Kidney (tissue), 14 donors: ENCODE measurements around the gene GREM2. TPM values are rescaled to one million over a fixed set of nuclear protein-coding genes. Genes with fewer than 3 reads are reported as not detected.

ENCODE experiments used
- DNase-seq, 5 donors: peaks; one replicate each; pipeline ENCODE4 v3.0.0-alpha.2; 2013 to 2020
- FAIRE-seq: peaks from 2 replicates; lab custom pipeline; 2012; peaks lifted over from hg19 to GRCh38; lab: Jason Lieb, UNC
- H3K27ac ChIP-seq, 2 donors: one replicate each; pipeline ENCODE4 v1.7.0; 2013; ENCODE audit warnings: low read depth in 2 of 2, low read length in 2 of 2, inconsistent platforms in 1 of 2
- H3K27me3 ChIP-seq: one replicate; pipeline ENCODE4 v1.7.1; 2013; ENCODE audit warnings: low read length, inconsistent platforms; ENCODE audit not compliant: control insufficient read depth, insufficient read depth
- H3K36me3 ChIP-seq, 3 donors: one replicate each; pipeline versions ENCODE4 v1.7.0 to v1.7.1; 2013; ENCODE audit warnings: low read length in 3 of 3, control low read depth in 1 of 3, inconsistent platforms in 1 of 3; ENCODE audit not compliant: insufficient read depth in 3 of 3, control insufficient read depth in 2 of 3
- H3K4me1 ChIP-seq, 3 donors: one replicate each; pipeline versions ENCODE4 v1.7.0 to v1.7.1; 2013; ENCODE audit warnings: low read length in 3 of 3, inconsistent platforms in 1 of 3, low read depth in 1 of 3; ENCODE audit not compliant: control insufficient read depth in 2 of 3, insufficient read depth in 2 of 3
- H3K4me3 ChIP-seq, 3 donors: one replicate each; pipeline versions ENCODE4 v1.7.0 to v1.8.1; 2013; ENCODE audit warnings: low read length in 3 of 3, control low read depth in 1 of 3, inconsistent platforms in 1 of 3
- H3K9ac ChIP-seq, 3 donors: one replicate each; pipeline versions ENCODE4 v1.7.0 to v1.7.1; 2013; ENCODE audit warnings: low read length in 3 of 3, control low read depth in 1 of 3, inconsistent platforms in 1 of 3
- H3K9me3 ChIP-seq, 3 donors: one replicate each; pipeline versions ENCODE4 v1.7.0 to v1.7.1; 2013; ENCODE audit warnings: low read length in 3 of 3, control low read depth in 1 of 3, inconsistent platforms in 1 of 3; ENCODE audit not compliant: control insufficient read depth in 2 of 3, insufficient read depth in 1 of 3
- intact Hi-C: fragments of 100-400 bp; cut with DNase I; formaldehyde crosslinking; loops from one replicate; pipeline ENCODE4 v1.11.1; 2022
- polyA plus RNA-seq: library from polyadenylated mRNA; stranded (reverse); fragments of 350-450 nt; fragmentation: Illumina TruSeq; extraction: RNeasy Lipid Tissue Mini Kit (QIAGEN cat#74804); gene quantifications from one replicate; pipeline ENCODE4 v1.2.3, GENCODE V29; 2014; ENCODE audit warnings: low read depth, low replicate concordance; ENCODE audit not compliant: insufficient read depth
- total RNA-seq: library from RNA; stranded (reverse); fragmentation: NEBNext Ultra II Directional; extraction: Animal tissue kit (Norgen Biotek cat#: 25700); gene quantifications from one replicate; pipeline ENCODE4 v1.2.1, GENCODE V29; 2021
- TF ChIP-seq, protein P1 (sequence below): IDR thresholded peaks from 3 replicates; pipeline ENCODE4 v1.5.1; 2012; ENCODE audit warnings: mild to moderate bottlenecking, moderate library complexity, borderline replicate concordance; ENCODE audit not compliant: insufficient read depth; ENCODE audit errors: extremely low read depth
- donor health status: control.
- donor health status: control.
- donor health status: control.
- donor health status: control.
- donor health status: control.
- donor health status: DM: yes; HTN: yes; CAD: no.
- donor health status: Normal renal cell carcinoma (clear cell type).

The GREM2 gene
- total and polyA plus RNA-seq, 2 donors from 2014 or later: 0.34 to 0.50 TPM

DNA sequence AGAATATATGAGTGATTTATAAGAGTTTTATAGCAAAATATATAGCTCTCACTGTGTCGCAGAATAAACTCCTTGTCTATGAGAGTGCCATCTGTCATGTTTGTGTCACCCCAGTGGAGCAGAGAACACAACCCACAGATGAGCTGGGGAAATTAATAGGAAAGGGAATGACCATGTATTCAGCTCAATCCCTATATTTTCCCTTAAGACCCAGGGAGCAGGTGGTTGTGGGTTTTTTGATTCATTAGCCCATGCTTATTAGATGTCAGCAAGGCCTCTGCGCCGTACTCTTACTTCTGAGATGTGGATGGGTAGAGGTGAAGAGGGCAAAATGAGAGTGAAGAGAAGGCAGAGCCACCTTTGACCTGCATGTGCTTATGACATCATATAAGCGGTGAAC, 4.1 kb upstream of the GREM2 start:
- Histone ChIP-seq H3K4me3 (no peak overlapping the region), H3K9me3 (no peaks in the 10 kb centered on the region), H3K27me3 (no peaks in the 10 kb centered on the region), H3K4me1 (no peaks in the 10 kb centered on the region), H3K9ac (no peak overlapping the region), H3K27ac (no peak overlapping the region), H3K36me3 (no peaks in the 10 kb centered on the region)
- FAIRE-seq (no peak), DNase-seq (no peak)
- intact Hi-C loops: no loop called here
- TF ChIP-seq, protein P1, sequence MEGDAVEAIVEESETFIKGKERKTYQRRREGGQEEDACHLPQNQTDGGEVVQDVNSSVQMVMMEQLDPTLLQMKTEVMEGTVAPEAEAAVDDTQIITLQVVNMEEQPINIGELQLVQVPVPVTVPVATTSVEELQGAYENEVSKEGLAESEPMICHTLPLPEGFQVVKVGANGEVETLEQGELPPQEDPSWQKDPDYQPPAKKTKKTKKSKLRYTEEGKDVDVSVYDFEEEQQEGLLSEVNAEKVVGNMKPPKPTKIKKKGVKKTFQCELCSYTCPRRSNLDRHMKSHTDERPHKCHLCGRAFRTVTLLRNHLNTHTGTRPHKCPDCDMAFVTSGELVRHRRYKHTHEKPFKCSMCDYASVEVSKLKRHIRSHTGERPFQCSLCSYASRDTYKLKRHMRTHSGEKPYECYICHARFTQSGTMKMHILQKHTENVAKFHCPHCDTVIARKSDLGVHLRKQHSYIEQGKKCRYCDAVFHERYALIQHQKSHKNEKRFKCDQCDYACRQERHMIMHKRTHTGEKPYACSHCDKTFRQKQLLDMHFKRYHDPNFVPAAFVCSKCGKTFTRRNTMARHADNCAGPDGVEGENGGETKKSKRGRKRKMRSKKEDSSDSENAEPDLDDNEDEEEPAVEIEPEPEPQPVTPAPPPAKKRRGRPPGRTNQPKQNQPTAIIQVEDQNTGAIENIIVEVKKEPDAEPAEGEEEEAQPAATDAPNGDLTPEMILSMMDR: no peak

DNA sequence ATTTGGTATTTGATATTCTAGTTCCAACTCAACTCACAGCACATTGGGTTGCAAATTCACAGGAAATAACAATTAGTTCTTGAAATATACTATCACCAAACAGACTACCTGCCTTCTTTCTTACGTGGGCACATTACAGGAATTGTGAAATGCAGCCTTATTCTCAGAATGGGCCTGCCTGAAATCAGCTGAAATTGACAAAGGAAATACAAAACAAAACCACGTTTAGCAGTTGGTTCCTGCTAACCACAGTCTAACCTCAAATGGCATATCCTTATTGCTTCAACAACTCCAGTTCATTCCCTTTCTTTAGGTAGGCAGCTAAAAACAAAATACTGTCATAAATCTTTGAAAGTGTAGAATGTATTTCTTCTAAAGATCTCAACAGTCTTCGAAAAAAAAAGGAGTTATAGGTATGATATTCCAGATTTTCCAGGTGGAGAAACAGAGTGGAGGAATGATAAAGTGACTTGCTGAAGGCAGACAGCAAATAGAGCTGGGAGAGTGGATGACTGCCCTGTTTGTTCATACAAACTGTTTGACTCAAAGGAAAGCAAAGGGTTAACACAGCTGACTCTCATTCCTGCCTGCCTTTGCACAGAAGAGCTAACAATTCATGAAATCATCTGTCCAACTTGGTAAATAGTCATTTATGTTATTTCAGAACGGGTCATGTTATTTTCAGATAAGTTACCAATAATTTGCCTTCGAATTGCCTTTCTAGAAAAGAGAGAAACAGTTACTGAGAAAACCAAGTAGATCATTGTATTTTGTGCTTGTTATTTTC, 1.6 kb upstream of the GREM2 start:
- DNase-seq (no peak), FAIRE-seq (no peak)
- Histone ChIP-seq H3K4me3 (no peak overlapping the region), H3K4me1 (no peaks in the 10 kb centered on the region), H3K27ac (no peak overlapping the region), H3K9ac (no peak overlapping the region), H3K27me3 (no peaks in the 10 kb centered on the region), H3K36me3 (no peaks in the 10 kb centered on the region), H3K9me3 (no peaks in the 10 kb centered on the region)
- TF ChIP-seq, protein P1: no peak
- intact Hi-C loops: no loop called here

DNA sequence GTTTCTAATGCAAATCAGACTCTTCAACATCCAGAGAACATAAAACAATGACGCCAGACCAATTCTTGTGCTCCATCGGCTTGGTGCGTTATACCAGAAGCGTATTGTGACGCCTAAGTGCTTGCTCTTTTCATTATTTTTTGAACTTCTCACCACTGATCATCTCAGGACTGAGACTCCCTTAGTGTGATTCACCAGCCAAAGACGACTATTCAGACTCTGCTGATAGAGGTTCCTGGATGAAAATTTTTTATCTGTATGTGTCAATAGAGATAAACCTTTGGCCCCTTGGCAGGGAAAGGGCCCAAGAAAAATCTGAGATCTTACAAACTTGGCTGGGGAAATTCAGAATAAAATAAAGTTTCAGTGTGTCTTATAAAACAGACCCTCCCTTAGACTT, 856 bp upstream of the GREM2 start:
- H3K4me3 ChIP-seq: no peak overlapping the region
- no peaks in the 10 kb centered on the region for H3K36me3 ChIP-seq
- H3K27me3 ChIP-seq: no peaks in the 10 kb centered on the region
- no peak for DNase-seq
- intact Hi-C loops: no loop called here
- H3K9ac ChIP-seq: no peak overlapping the region
- TF ChIP-seq, protein P1: no peak
- H3K9me3 ChIP-seq: no peaks in the 10 kb centered on the region
- no peak for FAIRE-seq
- H3K4me1 ChIP-seq: no peaks in the 10 kb centered on the region
- no peak overlapping the region for H3K27ac ChIP-seq
